Stimulated activated CD8-positive, alpha-beta memory T cell treated with anti-CD3 and anti-CD28 coated beads, Interleukin-12 subunit alpha, Interleukin-12 subunit beta, amount 100 ng/mL, for 1 hour (primary cell): ENCODE measurements around the gene UST.

Source experiments
- DNase-seq: peaks from one replicate; pipeline ENCODE4 v3.0.0-alpha.2; 2020; ENCODE audit warnings: low read depth

UST gene

DNA sequence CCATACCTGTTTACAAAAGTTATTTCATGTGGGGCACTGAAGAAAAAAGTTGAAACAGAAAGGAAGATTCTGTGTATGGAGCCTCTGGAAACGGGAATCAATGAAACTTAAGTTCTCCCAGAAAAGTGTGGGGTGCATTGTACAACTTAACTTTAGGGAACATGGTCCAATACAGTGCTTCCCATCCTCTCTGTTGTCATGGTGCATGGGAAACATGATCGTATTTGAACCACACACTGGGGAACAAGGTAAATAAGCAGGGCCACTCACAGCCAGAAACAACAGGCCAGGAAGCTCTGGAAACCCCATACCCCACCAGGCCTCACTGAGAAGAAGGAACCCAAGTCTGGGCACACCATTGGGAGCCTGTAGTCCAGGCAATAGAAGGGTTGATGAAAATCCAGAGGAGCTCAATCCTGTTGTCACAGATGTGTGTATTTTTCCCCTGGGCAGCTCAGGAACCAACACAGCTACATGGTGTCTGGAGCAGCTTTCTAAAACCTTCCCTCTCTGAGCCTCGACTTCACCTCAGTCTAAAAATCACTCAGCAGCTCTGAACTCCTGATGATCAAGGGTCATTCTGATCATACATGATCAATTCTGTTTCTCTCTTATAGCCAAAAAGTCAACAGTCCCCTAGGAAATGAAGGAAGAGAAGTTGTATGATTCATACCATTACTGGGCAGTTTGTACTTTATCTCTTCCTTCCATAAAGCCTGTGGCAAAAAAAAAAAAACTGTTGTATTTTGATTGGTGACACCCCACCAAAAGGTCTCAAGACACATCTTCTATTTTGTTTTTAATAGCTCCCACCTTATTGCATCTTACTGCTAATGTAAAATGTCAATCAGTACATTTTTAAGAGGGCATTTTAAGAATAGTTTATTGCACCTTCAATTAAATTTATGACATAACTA is 372.2 kb downstream of the UST start:
- DNase-seq = no peak

DNA sequence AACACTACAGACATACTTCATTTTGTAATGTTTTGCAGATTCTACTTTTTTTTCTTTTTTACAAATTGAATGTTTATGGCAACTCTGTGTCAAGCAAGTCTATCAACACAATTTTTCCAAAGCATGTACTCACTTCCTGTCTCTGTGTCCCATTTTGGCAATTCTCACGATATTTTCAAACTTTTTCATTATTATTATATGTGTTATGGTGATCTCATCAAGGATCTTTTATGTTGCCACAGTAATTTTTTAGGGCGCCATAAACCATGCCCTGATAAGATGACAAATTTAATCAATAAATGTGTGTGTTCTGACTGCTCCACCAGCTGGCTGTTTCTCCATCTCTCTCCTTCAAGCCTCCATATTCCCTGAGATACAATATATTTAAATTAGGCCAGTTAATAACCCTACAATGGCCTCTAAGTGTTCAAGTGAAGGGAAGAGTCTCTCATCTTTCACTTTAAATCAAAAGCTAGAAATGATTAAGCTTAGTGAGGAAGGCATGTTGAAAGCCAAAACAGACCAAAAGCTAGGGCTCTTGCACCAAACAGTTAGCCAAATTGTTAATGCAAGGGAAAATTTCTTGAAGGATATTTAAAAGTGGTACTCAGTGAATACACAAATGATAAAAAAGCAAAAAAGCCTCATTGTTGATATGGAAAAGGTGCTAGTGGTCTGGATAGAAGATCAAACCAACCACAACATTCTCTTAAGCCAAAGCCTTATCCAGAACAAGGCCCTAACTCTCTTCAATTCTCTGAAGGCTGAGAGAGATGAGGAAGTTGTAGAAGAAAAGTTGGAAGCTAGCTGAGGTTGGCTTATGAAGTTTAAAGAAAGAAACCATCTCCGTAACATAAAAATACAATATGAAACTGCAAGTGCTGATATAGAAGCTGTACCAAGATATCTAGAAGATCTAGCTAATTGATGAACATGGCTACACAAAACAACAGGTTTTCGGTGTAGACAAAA is 376.3 kb downstream of the UST start:
- DNase-seq = no peak

DNA sequence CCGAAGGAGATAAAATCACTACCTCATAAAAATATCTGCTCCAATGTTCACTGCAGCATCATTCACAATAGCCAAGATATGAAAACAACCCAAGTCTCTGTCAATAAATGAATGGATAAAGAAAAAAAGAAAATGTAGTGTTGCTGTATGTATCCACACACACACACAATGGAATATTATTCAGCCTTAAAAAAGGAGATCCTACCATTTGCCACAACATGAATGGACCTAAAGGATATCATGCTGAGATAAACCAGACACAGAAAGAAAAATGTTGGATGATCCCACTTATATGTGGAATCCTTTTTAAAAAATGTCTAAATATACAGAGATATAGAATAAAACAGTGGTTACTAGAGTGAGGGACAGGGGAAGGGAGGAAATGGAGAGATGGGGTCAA is 378.5 kb downstream of the UST start:
- DNase-seq = no peak
